ENCODE data around the gene ADCY10. TPM values are rescaled to one million over a fixed set of nuclear protein-coding genes. Genes with fewer than 3 reads are reported as not detected.

The ADCY10 gene
- total RNA-seq, 6 experiments from 2014 or later, result 0.12 to 0.22 (median 0.17) TPM; not detected in 2

Other genes with a start within 250 kb of the ADCY10 start
- 100 to 1,000 TPM; 147 to 188 (median 183) TPM for gene MPZL1, start 192.2 kb downstream of the ADCY10 start, total RNA-seq (2021; fragmentation: NEBNext Ultra II Directional; extraction: Animal tissue kit (Norgen Biotek cat#: 25700))
- gene DCAF6, start 22.5 kb upstream of the ADCY10 start, total RNA-seq (2021; fragmentation: NEBNext Ultra II Directional; extraction: Animal tissue kit (Norgen Biotek cat#: 25700)), result 10 to 100 TPM; 52.5 to 59.4 (median 55.3) TPM
- 100 to 1,000 TPM; 109 to 124 (median 119) TPM for gene MPC2, start 22.9 kb upstream of the ADCY10 start, total RNA-seq (2021; fragmentation: NEBNext Ultra II Directional; extraction: Animal tissue kit (Norgen Biotek cat#: 25700))
- gene GPR161, start 222.8 kb upstream of the ADCY10 start, total RNA-seq (2021; fragmentation: NEBNext Ultra II Directional; extraction: Animal tissue kit (Norgen Biotek cat#: 25700)), result 10 to 100 TPM in 5 of 6 experiments, 1 to 10 TPM in 1; 9.3 to 14.5 (median 13.2) TPM